Measurements from ENCODE around the gene AUH.

Gene AUH

DNA sequence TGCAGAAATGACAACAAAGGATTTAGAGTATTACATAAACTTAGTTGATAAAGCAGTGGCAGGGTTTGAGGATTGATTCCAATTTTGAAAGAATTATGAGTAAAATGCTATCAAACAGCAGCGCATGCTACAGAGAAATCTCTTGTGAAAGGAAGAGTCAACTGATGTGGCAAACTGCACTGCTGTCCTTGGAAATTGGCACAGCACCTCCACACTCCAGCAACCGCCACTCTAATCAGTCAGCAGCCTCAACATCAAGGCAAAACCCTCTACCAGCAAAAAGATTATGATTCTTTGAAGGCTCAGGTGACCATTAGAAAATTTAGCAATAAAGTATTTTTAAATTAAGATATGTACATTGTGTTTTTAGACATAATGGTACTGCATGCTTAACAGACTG is 66.4 kb downstream of the AUH start:
- DNase-seq (ENCODE audit: low spot score) = no peak

DNA sequence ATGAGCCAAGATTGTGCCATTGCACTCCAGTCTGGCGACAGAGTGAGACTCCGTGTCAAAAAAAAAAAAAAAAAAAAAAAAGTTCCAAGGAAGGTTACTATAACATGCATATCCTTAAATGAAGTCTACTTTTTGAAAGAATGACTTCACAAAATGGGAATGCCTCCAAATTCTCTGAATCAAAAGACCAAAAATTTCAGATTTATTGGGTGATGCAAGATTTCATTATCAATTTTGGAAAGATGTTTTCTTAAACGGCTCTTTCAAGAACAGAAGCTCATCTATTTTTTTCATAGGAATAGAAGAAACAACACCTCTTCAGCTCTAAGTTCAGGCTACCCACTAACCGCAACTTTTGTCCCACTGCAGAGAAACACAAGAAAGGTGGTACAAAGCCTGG is 69.9 kb downstream of the AUH start:
- no peak for DNase-seq (ENCODE audit: low spot score)

DNA sequence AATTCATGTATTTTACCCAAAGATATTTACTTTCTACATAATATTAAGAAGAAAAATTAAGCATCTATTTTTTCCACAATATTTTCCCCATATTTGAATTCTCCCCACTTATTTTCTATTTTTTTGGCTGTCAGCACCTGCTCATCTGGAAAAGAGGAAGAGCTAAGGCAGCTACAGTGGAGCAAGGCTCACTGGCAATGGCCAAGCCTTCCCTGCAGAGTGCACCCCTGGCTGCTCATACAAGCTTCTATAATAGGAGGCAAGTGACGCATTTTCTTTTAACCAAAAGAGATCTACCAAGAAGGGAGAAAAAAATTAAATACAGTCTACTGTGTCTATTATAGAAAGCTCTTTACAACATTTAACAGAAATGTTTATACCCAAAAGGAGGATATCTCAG is 72.5 kb downstream of the AUH start:
- DNase-seq (ENCODE audit: low spot score) = no peak

DNA sequence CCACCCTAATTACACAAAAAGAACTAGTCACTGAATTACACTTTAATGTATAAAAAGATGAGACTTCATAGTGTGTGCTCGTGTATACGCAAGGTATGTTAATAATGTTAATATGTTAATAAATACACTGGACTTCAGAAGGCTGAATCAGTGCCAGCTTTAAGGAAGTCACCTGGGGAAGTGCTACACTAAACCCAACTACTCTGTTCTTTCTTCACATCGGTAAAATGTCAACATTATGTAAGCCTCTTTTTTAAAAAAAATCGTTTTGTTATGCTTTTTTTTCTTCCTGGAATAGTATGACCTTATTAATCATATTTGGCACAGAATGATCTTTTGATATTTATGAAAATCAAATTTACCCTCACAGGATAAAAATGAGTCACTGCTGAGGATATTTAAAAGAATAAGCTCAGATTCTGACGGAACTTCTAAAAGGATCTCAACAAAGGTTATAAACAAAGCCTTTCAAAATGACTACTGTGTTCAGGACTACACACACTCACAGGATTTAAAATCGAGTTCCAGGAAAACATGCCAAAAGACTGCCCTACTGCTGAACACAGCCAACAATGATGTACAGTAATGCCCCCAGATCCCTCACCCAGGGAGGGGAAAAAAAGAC is 75.9 kb downstream of the AUH start:
- peak; percentile 30 for DNase-seq (ENCODE audit: low spot score)

DNA sequence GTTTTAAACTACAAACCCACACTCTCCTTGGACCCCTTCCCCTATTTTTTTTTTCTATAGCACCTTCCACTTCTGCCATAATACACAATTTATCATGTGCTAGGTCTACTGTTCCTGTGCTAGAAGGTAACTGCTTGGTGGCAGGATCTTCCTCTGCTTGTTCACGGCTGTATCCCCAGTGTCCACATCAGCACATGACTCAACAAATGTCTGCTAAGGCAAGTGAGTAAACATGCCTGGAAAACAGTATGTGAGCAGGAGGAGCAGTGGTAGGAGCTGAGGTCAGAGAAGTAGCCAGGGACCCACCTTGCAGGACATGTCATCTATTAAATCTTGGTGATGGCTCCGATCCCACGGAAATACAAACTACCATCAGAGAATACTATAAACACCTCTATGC is 79.4 kb downstream of the AUH start:
- DNase-seq (ENCODE audit: low spot score) = peak; percentile 13

DNA sequence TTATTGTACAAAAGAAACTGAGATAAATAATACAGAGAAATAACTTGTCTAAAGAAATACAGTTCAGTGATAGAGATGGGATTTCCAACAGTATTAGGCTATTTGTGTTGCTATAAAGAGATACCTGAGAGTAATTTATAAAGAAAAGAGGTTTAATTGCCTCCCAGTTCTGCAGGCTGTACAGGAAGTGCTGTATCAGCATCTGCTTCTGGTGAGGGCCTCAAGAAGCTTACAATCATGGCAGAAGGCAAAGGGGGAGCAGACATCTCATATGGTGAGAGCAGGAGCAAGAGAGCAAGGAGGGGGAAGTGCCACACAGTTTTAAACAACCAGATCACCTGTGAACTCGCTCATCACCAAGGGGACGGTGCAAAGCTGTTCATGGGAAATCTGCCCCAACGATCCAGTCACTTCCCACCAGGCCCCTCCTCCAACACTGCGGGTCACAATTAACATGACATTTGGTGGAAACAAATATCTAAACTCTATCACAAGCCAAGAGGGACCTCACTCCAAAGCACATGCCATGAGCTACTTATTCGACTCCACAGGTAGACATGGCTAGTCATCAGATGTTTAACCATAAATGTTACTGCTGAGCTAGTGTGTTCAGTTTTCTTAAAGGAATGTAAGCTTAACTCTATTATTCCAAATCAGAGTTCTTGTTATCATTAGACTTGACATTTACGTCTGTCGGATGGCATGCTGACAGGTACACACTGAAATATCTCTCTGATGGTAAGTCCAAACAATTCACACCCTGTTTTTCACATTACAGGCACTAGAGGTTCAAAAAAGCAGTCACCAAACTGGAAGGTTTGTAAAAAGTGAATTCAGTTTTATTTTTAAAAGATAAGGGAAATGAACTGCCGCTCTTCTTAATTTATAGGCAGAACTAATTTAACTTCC is 82.2 kb downstream of the AUH start:
- no peak for DNase-seq (ENCODE audit: low spot score)

DNA sequence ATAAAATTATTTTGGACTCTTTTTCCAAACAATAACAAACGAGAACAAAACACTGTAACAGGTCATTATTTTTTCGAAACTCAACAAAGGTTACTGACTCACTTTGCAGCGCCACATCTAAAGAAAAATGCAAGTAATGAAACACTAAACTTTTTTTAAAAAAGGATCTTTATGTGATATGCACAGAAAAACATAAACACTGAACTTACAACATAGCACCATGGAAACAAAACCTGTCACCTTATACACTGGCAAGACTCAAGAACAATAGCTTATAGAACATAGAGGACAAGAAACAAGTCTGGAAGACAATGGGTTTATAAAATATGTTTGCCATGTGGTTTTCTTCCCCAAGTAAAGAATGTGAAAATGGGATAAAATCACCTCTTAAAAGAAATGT is 85.2 kb downstream of the AUH start:
- DNase-seq (ENCODE audit: low spot score) = no peak

DNA sequence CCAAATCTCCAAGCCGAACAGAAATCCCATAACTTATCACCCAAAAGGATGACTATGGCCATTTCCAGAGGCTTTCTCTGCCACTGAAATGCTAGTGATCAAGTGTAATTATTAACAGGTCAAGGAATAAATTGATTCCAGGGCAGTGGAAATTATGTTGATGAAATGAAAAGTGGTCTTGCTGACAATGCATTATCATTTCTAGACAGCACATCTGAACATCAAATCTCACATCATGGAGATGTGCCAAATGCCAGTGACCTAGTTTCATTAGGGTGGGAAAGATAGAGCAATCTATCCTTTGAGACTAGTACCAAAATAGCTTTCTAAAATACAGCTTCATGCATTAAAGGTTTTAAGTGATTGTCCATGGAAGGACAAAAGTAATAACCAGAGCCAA is 86.1 kb downstream of the AUH start:
- no peak for DNase-seq (ENCODE audit: low spot score)

DNA sequence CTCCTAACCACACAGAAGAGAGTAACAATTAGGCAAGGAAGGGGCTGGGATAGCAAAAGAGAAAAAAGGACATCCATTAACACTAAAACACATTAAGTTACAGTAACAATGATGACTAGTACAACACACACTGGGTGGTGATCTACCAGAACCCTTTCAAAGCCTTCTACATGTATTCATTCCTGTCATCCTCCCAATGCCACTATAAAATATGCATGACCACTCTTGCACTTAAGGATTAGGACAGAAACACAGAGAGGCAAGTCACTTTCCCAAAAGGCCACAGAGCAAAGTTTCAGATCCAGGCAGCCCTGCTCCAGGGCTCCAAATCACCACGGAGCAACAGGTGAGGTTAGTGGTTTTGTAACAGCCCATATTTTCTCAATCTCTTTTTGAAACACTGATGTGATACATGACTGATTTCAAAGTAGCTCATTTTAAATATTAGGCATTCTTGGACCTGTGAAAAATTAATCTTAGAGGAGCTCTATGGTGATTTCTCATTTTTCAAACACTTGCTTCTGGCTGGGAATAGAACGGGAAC is 86.7 kb downstream of the AUH start:
- DNase-seq (ENCODE audit: low spot score) = no peak

DNA sequence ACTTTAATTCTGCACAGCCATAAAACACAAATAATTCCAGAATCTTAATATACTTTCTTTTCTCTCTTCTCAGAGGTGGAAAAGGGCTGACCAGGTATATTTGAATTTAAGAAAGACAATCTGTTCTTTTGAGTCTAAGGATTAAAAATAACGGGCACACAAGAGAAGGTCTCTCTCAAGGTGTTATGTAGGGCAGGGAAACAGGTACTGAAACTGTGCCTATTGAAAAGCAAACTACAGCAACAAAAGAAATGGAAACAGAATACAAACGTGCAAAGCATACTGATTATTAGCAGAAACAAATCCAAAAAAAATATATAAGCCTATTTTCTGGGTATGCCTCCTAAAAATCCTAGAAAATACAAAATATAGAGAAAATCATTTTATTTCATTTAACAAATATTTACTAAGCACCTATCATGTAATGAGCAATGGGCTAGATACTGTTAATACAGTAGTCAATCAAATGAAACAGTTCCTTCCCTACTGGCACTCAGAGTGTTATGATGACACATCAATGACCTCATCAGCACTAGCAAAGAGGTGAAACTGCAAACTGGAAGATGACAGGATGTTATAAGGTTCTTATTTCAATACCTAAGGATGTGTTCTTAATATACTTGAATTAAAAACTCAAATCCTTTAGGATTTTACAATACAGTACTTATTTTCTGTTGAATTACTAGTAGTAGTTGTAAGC is 87.7 kb downstream of the AUH start:
- DNase-seq (ENCODE audit: low spot score) = peak; percentile 46

DNA sequence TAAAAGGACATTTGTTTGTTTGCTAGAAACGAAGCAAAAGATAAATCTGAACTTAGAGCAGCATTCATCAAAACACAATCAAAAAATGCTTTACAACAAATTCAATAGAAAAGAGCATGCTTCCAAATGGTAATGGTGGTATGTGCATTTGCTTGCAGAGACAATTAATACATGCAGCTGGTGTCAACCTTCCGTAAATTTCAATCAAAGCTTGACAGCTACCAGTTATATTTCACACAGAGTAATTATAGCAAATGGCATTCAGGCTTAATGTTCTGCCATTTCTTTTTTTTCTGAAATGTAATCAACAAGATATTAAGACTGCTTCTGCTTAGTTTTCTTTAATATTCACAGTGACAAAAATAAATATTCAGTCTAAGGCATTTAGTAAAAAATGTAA is 90.6 kb downstream of the AUH start:
- no peak for DNase-seq (ENCODE audit: low spot score)

DNA sequence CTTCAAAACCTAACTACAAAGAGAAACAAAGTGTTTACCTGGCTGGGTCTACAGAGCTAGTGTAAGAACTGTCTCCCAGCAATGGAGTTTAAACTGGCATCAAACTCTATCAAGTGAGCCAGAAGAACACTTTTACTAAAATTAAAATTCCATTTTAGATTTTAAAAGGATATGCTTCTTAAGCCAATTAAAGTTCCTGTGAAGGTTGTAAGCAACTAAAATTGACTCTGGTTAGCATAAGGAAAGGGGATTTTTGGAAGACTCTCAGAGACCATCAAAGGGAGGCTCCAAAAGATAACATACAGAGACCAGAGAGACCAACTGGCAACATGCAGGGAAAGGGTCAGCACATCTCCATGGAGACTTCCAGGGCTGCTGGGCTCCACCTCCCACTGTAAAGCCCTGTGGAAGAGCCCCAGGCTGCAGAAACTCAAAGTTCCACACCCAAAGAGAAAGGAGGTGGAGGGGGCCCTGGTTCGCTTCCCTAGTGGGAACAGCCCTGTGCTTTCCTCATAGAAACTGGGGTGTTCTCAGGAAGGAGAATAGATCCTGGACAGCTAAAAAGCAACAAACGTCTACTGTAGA is 91.7 kb downstream of the AUH start:
- no peak for DNase-seq (ENCODE audit: low spot score)

DNA sequence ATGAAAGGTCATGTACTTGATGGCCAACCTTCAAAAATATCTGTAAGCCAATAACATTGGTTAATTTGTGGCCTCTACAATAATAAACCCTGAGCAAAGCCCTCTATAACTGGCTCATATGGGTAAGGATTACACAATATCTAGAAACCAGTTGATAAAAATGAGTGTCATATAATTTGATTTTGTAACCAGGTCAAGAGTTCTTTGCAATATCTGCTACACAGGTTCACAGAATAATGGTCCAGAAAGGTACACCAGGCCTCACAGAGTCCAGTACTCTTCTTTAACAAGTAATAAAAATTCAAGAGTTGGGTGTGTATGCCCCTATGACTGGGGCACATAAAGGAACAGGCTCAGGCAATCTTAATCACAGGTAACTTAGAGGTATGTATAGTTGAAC is 95.3 kb downstream of the AUH start:
- DNase-seq (ENCODE audit: low spot score) = no peak

DNA sequence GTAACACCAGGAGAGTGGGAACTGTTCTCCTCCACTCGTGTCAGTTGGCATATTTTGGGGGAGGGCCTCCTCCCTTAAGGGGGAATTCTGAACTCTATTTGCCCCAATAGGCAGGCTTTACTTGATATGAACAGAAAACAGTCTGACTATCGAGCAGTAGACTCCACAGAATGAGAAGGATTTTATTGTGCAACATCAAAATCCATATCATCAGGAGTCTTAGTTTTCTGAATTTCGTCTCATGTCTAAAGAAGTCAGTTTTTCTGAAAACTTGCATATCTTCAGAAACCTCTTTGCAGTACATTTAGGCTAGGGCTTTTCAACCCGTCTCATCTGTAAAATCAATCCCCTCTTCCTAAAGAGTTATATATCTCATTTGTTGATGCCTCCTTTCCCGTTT is 96.2 kb downstream of the AUH start:
- DNase-seq (ENCODE audit: low spot score) = no peak

DNA sequence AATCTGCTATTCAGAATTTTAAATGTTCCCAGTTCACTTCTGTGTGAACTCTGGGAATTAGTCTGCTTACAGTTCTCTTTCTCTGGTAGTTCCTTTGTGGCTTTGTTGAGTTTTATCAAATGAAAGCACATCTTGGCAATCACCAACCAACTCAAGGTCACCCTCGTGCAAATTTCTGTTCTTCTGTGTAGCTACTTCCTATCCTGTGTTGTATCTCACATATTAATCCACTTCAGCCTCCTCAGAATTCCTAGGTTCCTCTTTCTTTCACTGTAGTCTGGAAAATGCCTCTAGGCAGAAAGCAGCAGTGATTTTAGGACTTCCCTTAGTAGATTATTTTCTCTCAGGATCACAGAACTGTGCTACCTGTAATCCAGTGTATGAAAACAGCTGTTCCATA is 100.3 kb downstream of the AUH start:
- no peak for DNase-seq (ENCODE audit: low spot score)

DNA sequence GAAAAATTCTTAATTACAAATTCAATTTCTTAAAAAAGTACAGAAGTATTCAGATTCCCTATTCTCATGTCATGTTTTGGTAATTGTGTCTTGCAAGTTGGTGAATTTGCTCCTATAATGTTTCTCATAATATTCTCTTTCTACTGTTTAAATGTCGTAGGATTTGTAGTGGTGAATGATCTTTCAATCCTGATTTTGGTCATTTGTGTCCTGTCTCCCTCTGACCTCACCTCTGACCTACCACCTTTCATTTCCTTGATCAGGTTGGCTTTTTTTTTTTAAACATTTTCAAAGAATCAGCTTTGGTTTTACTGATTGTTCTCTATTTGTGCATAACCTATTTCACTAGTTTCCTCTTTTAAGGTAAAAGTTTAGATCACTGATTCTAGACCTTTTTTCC is 102.6 kb downstream of the AUH start:
- DNase-seq (ENCODE audit: low spot score) = no peak

DNA sequence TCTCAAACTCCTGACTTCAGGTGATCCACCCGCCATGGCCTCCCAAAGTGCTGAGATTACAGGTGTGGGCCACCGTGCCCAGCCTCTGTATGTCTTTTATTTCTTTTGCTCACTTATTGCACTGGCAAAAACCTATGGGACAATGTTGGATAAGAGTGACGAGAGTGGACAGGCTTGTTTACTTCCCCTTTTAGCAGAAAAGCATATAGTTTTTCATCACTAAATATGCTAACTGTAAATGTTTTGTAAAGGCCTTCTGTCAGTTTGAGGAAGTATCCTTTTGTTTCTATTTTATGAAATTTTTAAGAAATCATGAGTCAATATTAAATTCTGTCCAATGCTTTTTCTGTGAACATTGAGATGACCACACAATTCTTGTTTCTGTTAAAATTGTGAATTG is 103.3 kb downstream of the AUH start:
- DNase-seq (ENCODE audit: low spot score) = no peak

DNA sequence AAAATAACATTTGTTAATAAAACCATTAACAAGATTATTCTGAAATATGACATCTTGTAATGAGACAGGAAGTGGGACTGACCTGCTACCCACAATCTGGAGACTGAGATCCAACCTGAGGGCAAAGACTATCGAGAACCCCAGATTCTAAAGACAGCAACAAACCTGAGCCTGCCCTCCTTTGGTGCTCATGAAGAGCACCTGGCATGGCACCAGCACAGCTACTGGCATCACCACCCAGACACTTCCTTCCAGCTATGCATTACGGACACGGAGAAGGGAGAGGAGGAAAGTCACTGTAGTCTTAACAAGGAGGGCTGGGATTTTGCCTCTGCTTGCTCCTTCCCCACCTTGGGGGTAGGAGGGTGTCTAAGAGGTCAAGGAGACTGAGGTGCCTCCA is 105.5 kb downstream of the AUH start:
- DNase-seq (ENCODE audit: low spot score) = no peak

DNA sequence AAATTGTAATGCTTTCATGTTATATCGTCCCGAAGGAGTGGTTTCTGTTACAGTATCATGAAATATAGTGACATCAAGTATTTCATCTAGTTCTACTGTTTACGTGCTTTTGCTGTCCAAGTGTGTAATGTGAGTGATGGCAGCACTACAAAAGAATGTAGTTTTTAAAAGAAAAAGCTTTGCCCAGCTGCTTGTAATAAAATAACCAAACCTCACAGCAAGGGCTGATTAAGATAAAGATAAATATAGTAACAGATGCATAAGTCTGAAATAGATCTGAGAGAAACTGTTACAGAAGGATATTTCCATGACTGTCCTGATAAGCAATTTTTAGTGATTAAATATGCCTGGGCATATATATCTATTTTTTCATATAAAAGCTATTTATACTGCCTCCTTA is 106.4 kb downstream of the AUH start:
- DNase-seq (ENCODE audit: low spot score) = no peak

DNA sequence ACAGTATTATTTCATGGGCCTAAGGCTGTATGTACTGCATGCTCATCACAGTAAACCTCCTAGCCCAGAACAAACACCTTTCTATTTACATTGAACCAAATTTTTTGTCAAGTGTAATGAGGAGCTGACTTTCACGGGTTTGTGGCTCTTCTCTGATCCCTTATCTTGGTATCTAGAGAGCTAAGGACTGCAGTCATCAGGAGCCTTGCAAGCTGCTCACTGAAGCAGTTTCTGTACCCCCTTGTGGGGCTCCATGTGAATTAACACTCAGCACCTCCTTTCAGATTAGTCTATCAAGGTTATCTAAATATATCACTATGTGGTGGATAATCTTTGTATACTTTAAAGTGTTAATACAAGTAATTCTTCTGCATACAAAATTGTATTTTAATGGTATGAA is 108.2 kb downstream of the AUH start:
- no peak for DNase-seq (ENCODE audit: low spot score)

DNA sequence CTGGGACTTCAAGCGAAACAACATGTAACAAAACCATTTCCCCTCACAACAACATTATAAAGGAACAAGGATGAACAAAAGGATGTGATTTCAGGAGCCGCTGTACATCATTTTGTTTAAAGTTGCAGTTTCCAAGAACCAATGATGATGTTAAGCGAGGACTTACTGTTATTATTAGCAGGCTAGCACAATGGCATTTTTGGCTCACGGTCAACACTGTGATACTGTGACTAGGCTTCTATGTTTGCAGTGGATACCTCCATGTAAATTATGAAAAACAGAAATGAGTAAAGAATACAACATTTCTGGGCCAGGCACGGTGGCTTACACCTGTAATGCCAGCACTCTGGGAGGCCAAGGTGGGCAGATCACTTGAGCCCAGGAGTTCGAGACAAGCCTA is 113.0 kb downstream of the AUH start:
- DNase-seq (ENCODE audit: low spot score) = no peak

DNA sequence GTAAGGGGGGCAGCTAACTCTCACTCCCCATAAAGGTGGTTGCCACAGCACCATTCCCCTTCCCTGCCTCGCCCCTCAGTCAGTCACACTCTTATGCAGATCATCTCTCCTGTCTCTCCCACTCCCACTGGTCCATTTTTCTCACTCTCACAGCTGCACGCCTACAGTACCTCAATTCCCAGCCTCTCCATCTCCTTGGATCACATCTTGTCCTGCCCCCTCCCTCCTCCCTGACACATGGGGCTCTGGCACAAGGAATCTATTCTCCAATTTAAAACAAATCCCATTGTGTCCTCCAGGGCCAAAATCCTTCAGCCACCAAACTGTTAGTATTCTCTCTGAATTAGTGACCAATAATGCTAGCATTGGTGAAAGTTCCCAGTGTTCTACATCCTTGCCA is 114.4 kb downstream of the AUH start:
- DNase-seq (ENCODE audit: low spot score) = no peak

DNA sequence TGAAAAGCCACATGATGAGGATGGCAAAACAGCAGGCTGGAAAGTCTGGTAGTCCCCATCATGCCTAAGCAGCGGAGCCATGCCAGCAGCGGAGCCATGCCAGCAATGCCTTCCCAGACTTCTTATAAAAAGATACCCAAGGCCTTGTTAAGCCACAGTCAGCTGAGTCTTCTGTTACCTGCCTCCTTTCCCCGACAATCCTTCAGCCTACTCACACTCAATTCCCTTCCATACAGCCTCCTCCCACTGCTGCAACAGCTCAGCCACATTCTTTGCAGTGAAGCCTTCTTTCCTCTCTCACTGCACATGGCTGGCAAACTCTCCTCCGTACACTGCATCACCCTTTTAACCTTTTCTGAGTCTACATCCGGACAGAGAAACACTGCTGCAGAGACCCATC is 114.9 kb downstream of the AUH start:
- DNase-seq (ENCODE audit: low spot score) = no peak

Data from kidney capillary endothelial cell (primary cell).